Body of pancreas (tissue), 4 donors: ENCODE results near the gene GALR1.

Source experiments
- POLR2A ChIP-seq, 3 donors: fragments of 450-650 bp; IDR thresholded peaks; one replicate each; pipeline ENCODE4 v1.6.1; 2016; ENCODE audit warnings: antibody characterized with exemption in 3 of 3, mild to moderate bottlenecking in 2 of 3
- TF ChIP-seq, protein P1 (sequence below), 7 experiments: fragments of 450-650 bp in 4 of 7; fragments of 200-600 bp in 3 of 7; sonication (generic) in 3 of 7; IDR thresholded peaks; one replicate each; pipeline ENCODE4 v1.5.1; 2016 to 2019; ENCODE audit warnings: antibody characterized with exemption in 7 of 7

DNA sequence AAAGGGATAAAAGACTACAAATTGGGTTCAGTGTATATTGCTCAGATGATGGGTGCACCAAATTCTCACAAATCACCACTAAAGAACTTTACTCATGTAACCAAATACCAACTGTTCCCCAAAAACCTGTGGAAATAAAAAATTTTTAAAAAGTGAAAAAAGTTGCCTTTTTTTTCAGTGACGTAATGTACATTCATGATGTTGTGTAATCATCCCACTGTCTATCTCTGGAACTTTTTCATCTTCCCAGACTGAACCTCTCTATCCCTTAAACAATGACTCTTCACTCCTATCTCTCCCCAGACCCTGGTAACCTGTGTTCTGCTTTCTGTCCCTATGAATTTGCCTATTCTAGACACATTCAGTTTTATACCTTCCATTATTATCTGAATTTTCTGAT lies 19.0 kb upstream of the GALR1 start:
- TF ChIP-seq, protein P1, sequence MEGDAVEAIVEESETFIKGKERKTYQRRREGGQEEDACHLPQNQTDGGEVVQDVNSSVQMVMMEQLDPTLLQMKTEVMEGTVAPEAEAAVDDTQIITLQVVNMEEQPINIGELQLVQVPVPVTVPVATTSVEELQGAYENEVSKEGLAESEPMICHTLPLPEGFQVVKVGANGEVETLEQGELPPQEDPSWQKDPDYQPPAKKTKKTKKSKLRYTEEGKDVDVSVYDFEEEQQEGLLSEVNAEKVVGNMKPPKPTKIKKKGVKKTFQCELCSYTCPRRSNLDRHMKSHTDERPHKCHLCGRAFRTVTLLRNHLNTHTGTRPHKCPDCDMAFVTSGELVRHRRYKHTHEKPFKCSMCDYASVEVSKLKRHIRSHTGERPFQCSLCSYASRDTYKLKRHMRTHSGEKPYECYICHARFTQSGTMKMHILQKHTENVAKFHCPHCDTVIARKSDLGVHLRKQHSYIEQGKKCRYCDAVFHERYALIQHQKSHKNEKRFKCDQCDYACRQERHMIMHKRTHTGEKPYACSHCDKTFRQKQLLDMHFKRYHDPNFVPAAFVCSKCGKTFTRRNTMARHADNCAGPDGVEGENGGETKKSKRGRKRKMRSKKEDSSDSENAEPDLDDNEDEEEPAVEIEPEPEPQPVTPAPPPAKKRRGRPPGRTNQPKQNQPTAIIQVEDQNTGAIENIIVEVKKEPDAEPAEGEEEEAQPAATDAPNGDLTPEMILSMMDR (IDR thresholded peaks at IDR 0.05), result no peak
- no peak for TF ChIP-seq POLR2A (IDR thresholded peaks at IDR 0.05)
